H9 (cell line): ENCODE results near the gene DICER1. TPM values are rescaled to one million over a fixed set of nuclear protein-coding genes. Genes with fewer than 3 reads are reported as not detected.

ENCODE experiments used
- DNase-seq: peaks from one replicate; pipeline ENCODE4 v3.0.0-alpha.2; 2017
- H2AFZ ChIP-seq: one replicate; pipeline ENCODE4 v1.6.1; 2013; ENCODE audit warnings: mild to moderate bottlenecking, low read length, control low read depth, moderate library complexity
- H2AK5ac ChIP-seq: 2 replicates; pipeline ENCODE4 v1.6.1; 2013; ENCODE audit warnings: low read length, control low read depth, mixed read lengths; ENCODE audit not compliant: insufficient read length
- H2BK120ac ChIP-seq: one replicate; pipeline ENCODE4 v1.6.1; 2013; ENCODE audit warnings: low read depth, mild to moderate bottlenecking, low read length, control low read depth, inconsistent platforms; ENCODE audit not compliant: poor library complexity, severe bottlenecking
- H2BK12ac ChIP-seq: 2 replicates; pipeline ENCODE4 v1.6.1; 2013; ENCODE audit warnings: low read length, control low read depth, mixed read lengths, low read depth; ENCODE audit not compliant: insufficient read length
- H2BK15ac ChIP-seq: 2 replicates; pipeline ENCODE4 v1.6.1; 2013; ENCODE audit warnings: low read depth, low read length, control low read depth
- H2BK20ac ChIP-seq: one replicate; pipeline ENCODE4 v1.6.1; 2013; ENCODE audit warnings: low read depth, mild to moderate bottlenecking, low read length, control low read depth, inconsistent platforms; ENCODE audit not compliant: poor library complexity, severe bottlenecking
- H2BK5ac ChIP-seq: 2 replicates; pipeline ENCODE4 v1.6.1; 2013; ENCODE audit warnings: low read length, control low read depth, mixed read lengths; ENCODE audit not compliant: insufficient read length
- H3K14ac ChIP-seq: 2 replicates; pipeline ENCODE4 v1.6.1; 2013; ENCODE audit warnings: low read length, control low read depth; ENCODE audit not compliant: insufficient read depth
- H3K18ac ChIP-seq: 2 replicates; pipeline ENCODE4 v1.6.1; 2013; ENCODE audit warnings: low read depth, mild to moderate bottlenecking, mixed read lengths, low read length, control low read depth; ENCODE audit not compliant: insufficient read length
- H3K23ac ChIP-seq: 2 replicates; pipeline ENCODE4 v1.6.1; 2013; ENCODE audit warnings: low read length, control low read depth, mixed read lengths, low read depth; ENCODE audit not compliant: insufficient read length
- H3K23me2 ChIP-seq: 2 replicates; pipeline ENCODE4 v1.6.1; 2013; ENCODE audit warnings: low read depth, mild to moderate bottlenecking, mixed read lengths, low read length, control low read depth; ENCODE audit not compliant: insufficient read length, poor library complexity, severe bottlenecking
- H3K27ac ChIP-seq: 2 replicates; pipeline ENCODE4 v1.5.1; 2013; ENCODE audit warnings: low read length, control low read depth, mixed read lengths, low read depth; ENCODE audit not compliant: insufficient read length
- H3K27me3 ChIP-seq: 2 replicates; pipeline ENCODE4 v1.6.1; 2013; ENCODE audit warnings: low read length, control low read depth, inconsistent platforms; ENCODE audit not compliant: insufficient read depth
- H3K4ac ChIP-seq: 2 replicates; pipeline ENCODE4 v1.6.1; 2013; ENCODE audit warnings: low read depth, mild to moderate bottlenecking, control low read depth, inconsistent platforms, low read length, moderate library complexity
- H3K4me1 ChIP-seq: 2 replicates; pipeline ENCODE4 v1.6.1; 2013; ENCODE audit warnings: low read length, control low read depth, inconsistent platforms; ENCODE audit not compliant: insufficient read depth
- H3K4me2 ChIP-seq: 2 replicates; pipeline ENCODE4 v1.6.1; 2013; ENCODE audit warnings: low read length, control low read depth, mixed read lengths; ENCODE audit not compliant: insufficient read length, insufficient read depth
- H3K56ac ChIP-seq: 2 replicates; pipeline ENCODE4 v1.6.1; 2013; ENCODE audit warnings: low read depth, mild to moderate bottlenecking, mixed read lengths, low read length, control low read depth; ENCODE audit not compliant: insufficient read length
- H3K79me1 ChIP-seq: 2 replicates; pipeline ENCODE4 v1.6.1; 2013; ENCODE audit warnings: low read depth, mild to moderate bottlenecking, moderate library complexity, low read length, control low read depth, inconsistent platforms; ENCODE audit not compliant: insufficient read depth, poor library complexity, severe bottlenecking
- H3K79me2 ChIP-seq: 2 replicates; pipeline ENCODE4 v1.6.1; 2013; ENCODE audit warnings: low read length, control low read depth, inconsistent platforms; ENCODE audit not compliant: insufficient read depth
- H3K9ac ChIP-seq: 2 replicates; pipeline ENCODE4 v1.6.1; 2013; ENCODE audit warnings: low read length, control low read depth, mixed read lengths; ENCODE audit not compliant: insufficient read length; ENCODE audit errors: extremely low read depth
- H3K9me3 ChIP-seq: one replicate; pipeline ENCODE4 v1.6.1; 2013; ENCODE audit warnings: low read depth, low read length, inconsistent platforms; ENCODE audit not compliant: control insufficient read depth
- H3T11ph ChIP-seq: one replicate; pipeline ENCODE4 v1.6.1; 2013; ENCODE audit warnings: mild to moderate bottlenecking, low read length, control low read depth, inconsistent platforms
- H4K20me1 ChIP-seq: one replicate; pipeline ENCODE4 v1.6.1; 2013; ENCODE audit not compliant: control insufficient read depth, insufficient read length, insufficient read depth
- H4K5ac ChIP-seq: 2 replicates; pipeline ENCODE4 v1.6.1; 2013; ENCODE audit warnings: low read depth, mild to moderate bottlenecking, mixed read lengths, low read length, control low read depth; ENCODE audit not compliant: insufficient read length
- H4K8ac ChIP-seq: replicated peaks from 2 replicates; pipeline ENCODE4 v1.6.1; 2013; ENCODE audit warnings: low read length, control low read depth, mixed read lengths, low read depth; ENCODE audit not compliant: insufficient read length
- H4K91ac ChIP-seq: 2 replicates; pipeline ENCODE4 v1.6.1; 2013; ENCODE audit warnings: low read depth, mild to moderate bottlenecking, moderate library complexity, mixed read lengths, low read length, control low read depth; ENCODE audit not compliant: insufficient read length
- H3K27ac Mint-ChIP-seq, 3 experiments: 2 replicates in 2 of 3; 3 replicates in 1 of 3; pipeline ENCODE4 v1.8.0; 2020 to 2021; ENCODE audit warnings: mixed read lengths in 3 of 3, mild to moderate bottlenecking in 1 of 3, moderate library complexity in 1 of 3
- H3K27me3 Mint-ChIP-seq: 2 replicates; pipeline ENCODE4 v1.8.0; 2021; ENCODE audit warnings: low read depth, mild to moderate bottlenecking, moderate library complexity, mixed read lengths
- H3K36me3 Mint-ChIP-seq, 3 experiments: 2 replicates in 2 of 3; 3 replicates in 1 of 3; pipeline ENCODE4 v1.8.0; 2020 to 2021; ENCODE audit warnings: low read depth in 3 of 3, mixed read lengths in 3 of 3; ENCODE audit not compliant: insufficient read depth in 1 of 3
- H3K4me1 Mint-ChIP-seq, 2 experiments: 2 replicates each; pipeline ENCODE4 v1.8.0; 2020; ENCODE audit warnings: mixed read lengths in 2 of 2
- H3K4me3 Mint-ChIP-seq, 2 experiments: 2 replicates in 1 of 2; 3 replicates in 1 of 2; pipeline ENCODE4 v1.8.0; 2020 to 2021; ENCODE audit warnings: mild to moderate bottlenecking in 2 of 2, mixed read lengths in 2 of 2, moderate library complexity in 1 of 2
- H3K9me3 Mint-ChIP-seq, 2 experiments: 2 replicates in 1 of 2; 3 replicates in 1 of 2; pipeline ENCODE4 v1.8.0; 2020; ENCODE audit warnings: mild to moderate bottlenecking in 2 of 2, mixed read lengths in 2 of 2, moderate library complexity in 1 of 2
- WGBS: extraction: QIAGEN DNeasy Blood & Tissue Kit; methylation state at CpG from one replicate; pipeline ENCODE4 v1.1.7; 2013; ENCODE audit warnings: missing lambda C conversion rate, low lambda C conversion rate, mixed read lengths; ENCODE audit not compliant: insufficient read length; ENCODE audit errors: extremely low coverage; 5-methylcytosine and 5-hydroxymethylcytosine counted together
- total RNA-seq: library from RNA; stranded (reverse); gene quantifications from 2 replicates; pipeline ENCODE4 v1.2.1, GENCODE V29; 2021
- TF ChIP-seq, protein P1 (sequence below): fragments of 200-600 bp; sonication (generic); conservative IDR thresholded peaks from 3 replicates; pipeline ENCODE4 v1.8.0; 2021; ENCODE audit warnings: antibody characterized with exemption, mild to moderate bottlenecking

DICER1 gene
- total RNA-seq, 1 experiment from 2014 or later: 57.0 TPM

DNA sequence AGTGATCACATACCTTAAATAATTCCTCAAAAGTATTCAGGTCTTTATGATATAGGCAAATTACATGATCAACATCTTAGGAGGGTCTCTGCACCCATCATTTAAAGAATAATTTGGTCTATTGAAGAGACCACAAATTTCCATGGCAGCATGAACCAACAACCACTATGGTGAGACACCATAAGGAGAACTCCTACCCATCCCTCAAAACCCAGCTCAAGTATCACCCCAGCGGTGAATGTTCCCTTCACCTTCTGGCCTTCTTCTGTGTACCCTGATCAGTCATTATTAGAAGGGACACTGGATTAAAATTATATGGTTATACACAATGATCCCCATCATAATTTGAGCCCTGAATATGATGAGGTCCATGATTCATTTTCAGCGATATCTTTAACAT lies 81.5 kb downstream of the DICER1 start:
- Histone ChIP-seq H3K9me3 (no peaks in the 10 kb centered on the region), H3K79me2 (no peaks in the 10 kb centered on the region), H2AK5ac (no peak overlapping the region), H3K4ac (no peak overlapping the region), H2BK20ac (no peak overlapping the region), H2BK12ac (no peak overlapping the region), H2BK120ac (no peak overlapping the region), H4K8ac (no peak overlapping the region), H3K4me2 (no peak overlapping the region), H3K4me1 (peaks cover 3% of the 10 kb centered on the region; the same call in 1 of the 2 replicates), H3K18ac (no peak overlapping the region), H3K27me3 (no peaks in the 10 kb centered on the region), H3K14ac (no peak overlapping the region), H3T11ph (no peak overlapping the region), H2AFZ (no peak overlapping the region), H3K9ac (no peak overlapping the region), H2BK5ac (no peak overlapping the region), H3K27ac (no peak overlapping the region), H3K23me2 (no peaks in the 10 kb centered on the region), H4K91ac (no peak overlapping the region), H3K56ac (no peak overlapping the region), H3K23ac (no peak overlapping the region), H4K5ac (no peak overlapping the region), H4K20me1 (no peaks in the 10 kb centered on the region), H3K79me1 (no peaks in the 10 kb centered on the region), H2BK15ac (no peak overlapping the region)
- TF ChIP-seq, protein P1, sequence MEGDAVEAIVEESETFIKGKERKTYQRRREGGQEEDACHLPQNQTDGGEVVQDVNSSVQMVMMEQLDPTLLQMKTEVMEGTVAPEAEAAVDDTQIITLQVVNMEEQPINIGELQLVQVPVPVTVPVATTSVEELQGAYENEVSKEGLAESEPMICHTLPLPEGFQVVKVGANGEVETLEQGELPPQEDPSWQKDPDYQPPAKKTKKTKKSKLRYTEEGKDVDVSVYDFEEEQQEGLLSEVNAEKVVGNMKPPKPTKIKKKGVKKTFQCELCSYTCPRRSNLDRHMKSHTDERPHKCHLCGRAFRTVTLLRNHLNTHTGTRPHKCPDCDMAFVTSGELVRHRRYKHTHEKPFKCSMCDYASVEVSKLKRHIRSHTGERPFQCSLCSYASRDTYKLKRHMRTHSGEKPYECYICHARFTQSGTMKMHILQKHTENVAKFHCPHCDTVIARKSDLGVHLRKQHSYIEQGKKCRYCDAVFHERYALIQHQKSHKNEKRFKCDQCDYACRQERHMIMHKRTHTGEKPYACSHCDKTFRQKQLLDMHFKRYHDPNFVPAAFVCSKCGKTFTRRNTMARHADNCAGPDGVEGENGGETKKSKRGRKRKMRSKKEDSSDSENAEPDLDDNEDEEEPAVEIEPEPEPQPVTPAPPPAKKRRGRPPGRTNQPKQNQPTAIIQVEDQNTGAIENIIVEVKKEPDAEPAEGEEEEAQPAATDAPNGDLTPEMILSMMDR: no peak
- no peak overlapping the region for H3K4me3 Mint-ChIP-seq
- no peaks in the 10 kb centered on the region; a peak in 1 of 5 replicates for H3K9me3 Mint-ChIP-seq
- no peak for DNase-seq
- H3K4me1 Mint-ChIP-seq: peaks cover 19 to 26% of the 10 kb centered on the region in 2 experiments
- H3K27ac Mint-ChIP-seq: no peak overlapping the region
- no peaks in the 10 kb centered on the region for H3K36me3 Mint-ChIP-seq
- WGBS: no CpG with 5 or more reads among the region's 2 CpGs
- peaks cover 4% of the 10 kb centered on the region; the same call in 1 of the 2 replicates for H3K27me3 Mint-ChIP-seq
